GM13977 (cell line): ENCODE measurements around the gene MAP7D2.

Experiments used
- DNase-seq: peaks from one replicate; pipeline ENCODE4 v3.0.0; 2012; ENCODE audit warnings: low spot score
- CTCF ChIP-seq: IDR thresholded peaks from 2 replicates; pipeline ENCODE4 v1.5.1; 2012; ENCODE audit warnings: mild to moderate bottlenecking, control low read depth; ENCODE audit not compliant: insufficient read depth; ENCODE audit errors: extremely low read depth, missing control alignments
- in situ Hi-C: fragments of 300-500 bp; cut with MboI; formaldehyde crosslinking; loops from one replicate; pipeline ENCODE4 v1.12.0; 2022; ENCODE audit warnings: low sequenced_read_pairs, low pct_unique_long_range_greater_than_20kb, mixed read lengths, inconsistent platforms; ENCODE audit not compliant: unreplicated experiment

MAP7D2 gene

GRCh38 chrX:19972984-19973383 is 143.7 kb downstream of the MAP7D2 start:
- TF ChIP-seq CTCF = no peak
- no peak for DNase-seq
- in situ Hi-C loops = no loop called here

- no peak for DNase-seq
- no peak for TF ChIP-seq CTCF
- in situ Hi-C loops = no loop called here
Measured at GRCh38 chrX:19968276-19968675, 148.4 kb downstream of the MAP7D2 start.

- no peak for TF ChIP-seq CTCF
- in situ Hi-C loops = no loop called here
- DNase-seq = no peak
Measured at GRCh38 chrX:19966056-19966455, 150.7 kb downstream of the MAP7D2 start.

GRCh38 chrX:19964017-19964710 is 152.5 kb downstream of the MAP7D2 start:
- peak; percentile 34 for DNase-seq
- in situ Hi-C loops = no loop called here
- TF ChIP-seq CTCF = no peak

GRCh38 chrX:19960913-19961312 is 155.8 kb downstream of the MAP7D2 start:
- TF ChIP-seq CTCF = no peak
- in situ Hi-C loops = no loop called here
- no peak for DNase-seq

GRCh38 chrX:19958552-19959486 is 157.9 kb downstream of the MAP7D2 start:
- in situ Hi-C loops = no loop called here
- TF ChIP-seq CTCF = no peak
- no peak for DNase-seq
